ENCODE results near the gene FANCD2OS.
"Not testable (repeated sequence)": the region's sequence is repeated elsewhere in the genome, so short reads cannot be mapped to it uniquely, and the experiment has no call there.

Gene FANCD2OS

DNA sequence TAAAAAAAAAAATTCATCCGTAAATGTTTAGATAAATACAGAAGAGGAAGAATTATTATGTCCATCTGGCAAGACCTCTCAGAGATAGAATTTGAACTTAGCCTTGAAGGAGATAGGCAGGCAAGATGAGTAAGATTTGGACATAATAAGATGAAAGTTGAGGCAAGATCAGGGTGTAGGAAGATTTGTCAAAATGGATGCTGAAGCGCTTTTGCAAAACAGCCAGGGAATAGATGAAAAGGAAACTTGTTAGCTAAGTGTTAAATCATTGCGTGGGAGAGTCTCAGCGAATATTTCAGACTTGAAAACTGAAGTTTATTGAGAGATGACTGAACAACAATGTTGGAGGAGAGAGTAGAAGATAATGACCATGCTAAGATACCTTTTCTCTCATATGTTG is 14.7 kb upstream of the FANCD2OS start:
- no peak for ATAC-seq (replicated peaks)

DNA sequence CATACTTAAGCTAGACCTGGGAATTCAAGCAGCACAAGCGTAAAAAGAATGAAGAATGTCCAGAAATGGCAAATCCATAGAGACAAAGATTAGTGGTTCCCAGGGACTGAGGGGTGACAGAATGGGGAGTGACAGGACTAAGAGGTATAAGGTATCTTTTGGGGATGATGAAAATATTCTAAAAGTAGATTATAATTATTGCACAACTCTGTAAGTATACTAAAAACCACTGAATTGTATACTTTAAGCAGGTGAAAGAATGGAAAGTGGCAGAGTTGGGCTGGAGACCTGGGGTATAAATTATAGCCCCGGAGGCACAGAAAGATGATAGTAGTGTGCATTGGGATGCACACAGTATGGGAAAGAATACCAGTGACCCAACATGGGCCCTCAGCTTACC is 13.0 kb upstream of the FANCD2OS start:
- Mint-ChIP-seq H3K4me1 (ENCODE audit: low read depth in 2 of 2) (peaks cover 25 to 41% of the 10 kb centered on the region in 2 donors), H3K9me3 (no peaks in the 10 kb centered on the region), H3K4me3 (no peak overlapping the region), H3K27ac (peak overlapping the region in 1 of 2 donors; percentile 38), H3K27me3 (no peaks in the 10 kb centered on the region), H3K36me3 (ENCODE audit: insufficient read depth) (peaks cover 56% of the 10 kb centered on the region)
- ATAC-seq (replicated peaks): no peak
- DNase-seq: no peak

More for the DNA sequence above, 14.7 kb upstream of the FANCD2OS start:
- Mint-ChIP-seq H3K36me3 (ENCODE audit: insufficient read depth) (peaks cover 69% of the 10 kb centered on the region), H3K27me3 (no peaks in the 10 kb centered on the region), H3K9me3 (no peaks in the 10 kb centered on the region), H3K27ac (peak overlapping the region in 1 of 2 donors; percentile 41), H3K4me3 (no peak overlapping the region), H3K4me1 (ENCODE audit: low read depth in 2 of 2) (peaks cover 15 to 31% of the 10 kb centered on the region in 2 donors)
- no peak for DNase-seq

DNA sequence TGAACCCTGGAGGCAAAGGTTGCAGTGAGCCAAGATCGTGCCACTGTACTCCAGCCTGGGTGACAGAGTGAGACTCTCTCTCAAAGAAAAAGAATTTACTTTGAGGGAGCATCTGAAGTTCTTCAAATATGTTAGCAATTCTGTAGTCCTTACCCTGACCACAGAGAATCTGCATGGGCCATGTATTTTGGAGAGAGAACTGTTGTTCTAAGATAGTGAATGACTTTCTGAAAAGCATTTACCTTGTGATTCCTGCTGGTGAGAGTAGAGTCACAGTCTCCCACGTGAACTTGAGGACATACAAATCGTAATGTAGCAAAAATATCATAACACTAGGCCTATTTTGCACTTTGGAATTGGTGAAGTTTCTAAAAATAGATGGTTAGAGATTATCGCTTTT is 11.3 kb upstream of the FANCD2OS start:
- no peaks in the 10 kb centered on the region for H3K9me3 Mint-ChIP-seq
- peaks cover 54% of the 10 kb centered on the region for H3K36me3 Mint-ChIP-seq (ENCODE audit: insufficient read depth)
- peaks cover 30 to 39% of the 10 kb centered on the region in 2 donors for H3K4me1 Mint-ChIP-seq (ENCODE audit: low read depth in 2 of 2)
- H3K27me3 Mint-ChIP-seq: no peaks in the 10 kb centered on the region
- H3K4me3 Mint-ChIP-seq: no peak overlapping the region
- ATAC-seq (replicated peaks) (no peak), DNase-seq (no peak)
- H3K27ac Mint-ChIP-seq: no peak overlapping the region

DNA sequence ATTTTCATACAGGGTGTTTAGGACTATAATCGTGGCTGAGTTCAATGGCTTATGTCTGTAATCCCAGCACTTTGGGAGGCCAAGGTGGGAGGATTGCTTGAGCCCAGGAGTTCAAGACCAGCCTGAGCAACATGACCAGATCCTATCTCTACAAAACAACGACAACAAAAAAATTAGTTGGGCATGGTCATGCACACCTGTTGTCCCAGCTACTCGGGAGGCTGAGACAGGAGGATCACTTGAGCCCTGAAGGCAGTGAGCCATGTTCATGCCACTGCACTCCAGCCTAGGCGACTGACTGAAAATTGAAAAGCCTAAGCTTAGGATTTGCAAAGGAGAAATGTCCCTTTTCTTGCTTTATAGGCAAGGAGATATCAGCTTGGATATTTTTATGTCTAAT is 8.9 kb upstream of the FANCD2OS start:
- H3K4me1 Mint-ChIP-seq (ENCODE audit: low read depth in 2 of 2): peaks cover 24 to 28% of the 10 kb centered on the region in 2 donors
- ATAC-seq (replicated peaks) (no peak), DNase-seq (no peak)
- H3K36me3 Mint-ChIP-seq (ENCODE audit: insufficient read depth): peaks cover 38% of the 10 kb centered on the region
- H3K27me3 Mint-ChIP-seq: no peaks in the 10 kb centered on the region
- H3K9me3 Mint-ChIP-seq: no peaks in the 10 kb centered on the region
- H3K27ac Mint-ChIP-seq: peak overlapping the region in 1 of 2 donors; percentile 97
- peak overlapping the region; percentile 91 to 95 for H3K4me3 Mint-ChIP-seq

DNA sequence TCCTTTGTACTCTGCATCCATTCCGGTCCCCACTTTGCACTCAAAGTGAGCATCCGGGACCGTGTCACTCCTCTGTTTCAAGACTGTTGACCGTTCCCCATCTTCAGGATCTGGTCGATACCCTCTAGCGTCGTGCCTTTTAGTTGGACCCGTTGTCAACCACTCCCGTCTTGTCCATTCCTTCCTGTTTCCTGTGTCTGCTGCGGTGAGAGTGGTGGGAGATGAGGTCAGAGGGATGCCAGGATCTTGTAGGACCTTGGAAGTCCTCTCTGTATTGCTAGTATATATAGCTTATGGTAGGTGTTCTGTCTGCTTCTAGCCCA is 8.0 kb upstream of the FANCD2OS start:
- DNase-seq (no peak), ATAC-seq (replicated peaks) (no peak)
- H3K27ac Mint-ChIP-seq: peak overlapping the region; percentile 95 to 97
- peaks cover 24 to 25% of the 10 kb centered on the region in 2 donors for H3K4me1 Mint-ChIP-seq (ENCODE audit: low read depth in 2 of 2)
- H3K36me3 Mint-ChIP-seq (ENCODE audit: insufficient read depth): peaks cover 30% of the 10 kb centered on the region
- H3K4me3 Mint-ChIP-seq: peak overlapping the region; percentile 91 to 95
- H3K27me3 Mint-ChIP-seq: no peaks in the 10 kb centered on the region
- no peaks in the 10 kb centered on the region for H3K9me3 Mint-ChIP-seq

DNA sequence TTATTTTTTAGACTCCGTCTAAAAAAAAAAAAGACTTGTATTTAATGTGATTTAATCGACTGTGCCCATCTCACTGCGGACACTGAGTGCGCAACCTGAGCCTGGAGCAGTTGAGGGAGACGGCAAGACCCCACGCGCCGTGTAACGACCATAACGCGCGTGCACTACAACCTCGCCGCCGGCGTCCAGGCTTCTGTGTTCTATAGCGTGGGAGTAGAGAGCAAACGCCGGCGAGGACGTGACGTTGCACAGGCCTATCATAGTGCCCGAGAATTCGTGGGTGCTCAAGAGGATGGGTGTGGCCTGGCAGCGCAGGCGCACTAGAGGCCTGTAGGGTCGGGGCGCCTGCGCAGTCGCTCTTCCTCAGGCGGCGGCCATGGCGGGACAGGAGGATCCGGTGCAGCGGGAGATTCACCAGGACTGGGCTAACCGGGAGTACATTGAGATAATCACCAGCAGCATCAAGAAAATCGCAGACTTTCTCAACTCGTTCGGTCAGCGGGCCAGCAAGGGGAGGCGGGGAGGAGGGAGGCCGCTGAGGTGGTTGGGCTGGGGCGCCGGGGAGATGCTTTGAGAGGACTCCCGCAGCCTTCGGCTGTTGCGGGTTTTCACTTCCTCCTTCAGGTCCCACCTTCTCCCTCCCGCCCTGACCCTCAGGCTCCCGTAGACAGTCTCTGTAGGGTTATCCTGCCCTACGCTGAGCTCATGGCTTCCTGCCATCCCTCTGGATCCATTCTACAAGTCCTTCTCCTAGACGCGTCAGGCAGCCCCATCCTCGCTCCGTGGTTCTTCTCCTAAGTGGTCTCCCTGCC is 7.5 kb upstream of the FANCD2OS start, which contains the start of gene BRK1:
Gene BRK1, plus strand, starts transcription at position 350 of the 812 bp plus-strand sequence. Its CDS starts 27 bp downstream, at position 377.
- H3K9me3 Mint-ChIP-seq: no peaks in the 10 kb centered on the region

DNA sequence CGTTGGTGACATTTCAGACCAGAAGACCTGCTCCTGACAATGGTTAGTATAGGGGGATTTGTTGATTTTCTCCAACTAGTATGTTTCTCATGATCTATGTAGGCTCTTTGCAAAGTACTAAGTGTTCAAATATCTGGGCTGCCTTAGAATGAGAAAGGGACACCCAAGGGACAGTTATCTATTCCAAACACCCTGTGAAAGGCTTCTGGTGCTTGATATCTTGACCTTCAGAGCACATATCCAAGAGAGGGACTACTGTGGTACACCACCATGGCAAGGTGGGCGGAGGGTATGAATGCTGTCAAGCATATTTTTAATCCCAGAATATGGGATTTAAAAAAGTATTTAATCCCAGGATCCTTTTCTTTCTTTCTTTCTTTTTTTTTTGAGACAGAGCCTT is 1.1 kb downstream of the FANCD2OS start:
- H3K36me3 Mint-ChIP-seq (ENCODE audit: insufficient read depth): no peaks in the 10 kb centered on the region
- H3K9me3 Mint-ChIP-seq: no peaks in the 10 kb centered on the region
- no peak overlapping the region for H3K4me3 Mint-ChIP-seq
- no peak overlapping the region for H3K27ac Mint-ChIP-seq
- no peak for DNase-seq
- H3K27me3 Mint-ChIP-seq: no peaks in the 10 kb centered on the region
- no peak for ATAC-seq (replicated peaks)
- no peaks in the 10 kb centered on the region for H3K4me1 Mint-ChIP-seq (ENCODE audit: low read depth in 2 of 2)

More for the DNA sequence above, 7.5 kb upstream of the FANCD2OS start, which contains the start of gene BRK1:
- peak; percentile 85 to 89 (median 86) for DNase-seq
- Mint-ChIP-seq H3K4me1 (ENCODE audit: low read depth in 2 of 2) (peaks cover 18 to 20% of the 10 kb centered on the region in 2 donors), H3K27me3 (no peaks in the 10 kb centered on the region), H3K4me3 (peak within 1 kb of the TSS; percentile 91 to 95), H3K27ac (peak within 1 kb of the TSS; percentile 95 to 97), H3K36me3 (ENCODE audit: insufficient read depth) (peaks cover 26% of the 10 kb centered on the region)
- ATAC-seq (replicated peaks): peak; percentile 97

DNA sequence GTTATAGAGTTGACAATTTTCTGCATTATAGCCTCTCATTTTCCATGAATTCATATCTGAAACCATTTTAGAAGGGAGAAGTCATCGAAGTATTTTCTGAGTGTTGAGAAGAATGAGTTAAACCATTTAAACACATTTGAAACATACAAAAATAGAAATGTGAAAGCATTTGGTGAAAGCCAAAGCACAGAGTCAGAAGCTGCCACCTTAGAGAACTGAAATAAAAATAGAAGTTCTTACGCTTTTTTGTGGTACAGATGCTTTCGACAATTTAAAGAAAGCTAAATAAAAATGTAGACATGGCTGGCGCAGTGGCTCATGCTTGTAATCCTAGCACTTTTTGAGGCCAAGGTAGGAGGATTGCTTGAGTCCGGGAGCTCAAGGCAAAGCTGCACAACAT is 9.0 kb downstream of the FANCD2OS start:
- H3K27me3 Mint-ChIP-seq: no peaks in the 10 kb centered on the region
- H3K9me3 Mint-ChIP-seq: no peaks in the 10 kb centered on the region
- no peak for ATAC-seq (replicated peaks)
- DNase-seq: no peak
- H3K36me3 Mint-ChIP-seq (ENCODE audit: insufficient read depth): peaks cover 3% of the 10 kb centered on the region
- no peak overlapping the region for H3K4me3 Mint-ChIP-seq
- no peak overlapping the region for H3K27ac Mint-ChIP-seq
- H3K4me1 Mint-ChIP-seq (ENCODE audit: low read depth in 2 of 2): no peaks in the 10 kb centered on the region

DNA sequence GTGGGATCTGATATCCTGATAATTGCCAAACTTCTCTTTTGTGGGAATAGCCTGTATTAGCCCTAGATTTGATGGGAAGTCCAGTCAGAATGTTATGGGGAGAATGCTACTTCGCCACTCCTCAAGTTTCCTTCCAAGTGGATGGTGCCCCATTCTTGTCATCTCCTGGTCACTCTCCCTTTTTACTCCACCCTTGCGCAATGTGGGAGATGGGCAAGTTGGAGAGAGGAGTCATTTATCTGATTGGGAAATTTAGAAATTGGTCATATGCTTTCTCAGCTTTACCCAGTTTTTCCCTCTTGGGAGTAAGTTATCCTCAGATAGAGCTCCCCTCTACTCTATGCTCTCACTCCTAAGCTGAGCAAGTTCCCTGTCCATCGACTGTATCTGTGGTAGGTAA is 14.4 kb downstream of the FANCD2OS start:
- H3K9me3 Mint-ChIP-seq: no peaks in the 10 kb centered on the region
- ATAC-seq (replicated peaks) (no peak), DNase-seq (no peak)
- H3K27ac Mint-ChIP-seq: no peak overlapping the region
- H3K4me1 Mint-ChIP-seq (ENCODE audit: low read depth in 2 of 2): no peaks in the 10 kb centered on the region
- no peak overlapping the region for H3K4me3 Mint-ChIP-seq
- peaks cover 7% of the 10 kb centered on the region for H3K36me3 Mint-ChIP-seq (ENCODE audit: insufficient read depth)
- no peaks in the 10 kb centered on the region for H3K27me3 Mint-ChIP-seq

DNA sequence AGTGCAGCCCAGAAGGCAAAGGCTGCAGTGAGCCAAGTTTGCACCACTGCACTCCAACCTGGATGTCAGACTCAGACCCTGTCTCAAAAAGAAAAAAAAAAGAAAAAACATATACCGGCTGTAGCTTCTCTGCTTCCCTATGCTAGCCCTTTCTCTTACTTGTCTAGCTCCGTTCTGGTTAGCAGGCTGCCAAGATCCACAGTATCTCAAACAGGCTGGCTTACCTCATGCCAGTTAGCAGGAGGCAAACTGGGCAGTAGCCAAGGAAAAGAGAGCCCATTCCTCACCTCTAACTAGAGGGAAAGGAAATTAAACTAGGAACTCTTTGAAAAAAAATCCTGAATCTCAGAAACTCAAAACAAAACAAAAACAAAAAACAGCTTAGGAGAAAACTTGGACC is 16.7 kb downstream of the FANCD2OS start:
- H3K36me3 Mint-ChIP-seq (ENCODE audit: insufficient read depth); DNase-seq; ATAC-seq (replicated peaks); H3K27me3 Mint-ChIP-seq; H3K4me3 Mint-ChIP-seq; H3K27ac Mint-ChIP-seq; H3K4me1 Mint-ChIP-seq (ENCODE audit: low read depth in 2 of 2); H3K9me3 Mint-ChIP-seq: not testable (repeated sequence)

DNA sequence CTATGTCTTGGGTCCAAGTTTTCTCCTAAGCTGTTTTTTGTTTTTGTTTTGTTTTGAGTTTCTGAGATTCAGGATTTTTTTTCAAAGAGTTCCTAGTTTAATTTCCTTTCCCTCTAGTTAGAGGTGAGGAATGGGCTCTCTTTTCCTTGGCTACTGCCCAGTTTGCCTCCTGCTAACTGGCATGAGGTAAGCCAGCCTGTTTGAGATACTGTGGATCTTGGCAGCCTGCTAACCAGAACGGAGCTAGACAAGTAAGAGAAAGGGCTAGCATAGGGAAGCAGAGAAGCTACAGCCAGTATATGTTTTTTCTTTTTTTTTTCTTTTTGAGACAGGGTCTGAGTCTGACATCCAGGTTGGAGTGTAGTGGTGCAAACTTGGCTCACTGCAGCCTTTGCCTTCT is 17.3 kb downstream of the FANCD2OS start:
- not testable (repeated sequence) for H3K27me3 Mint-ChIP-seq; ATAC-seq (replicated peaks)

DNA sequence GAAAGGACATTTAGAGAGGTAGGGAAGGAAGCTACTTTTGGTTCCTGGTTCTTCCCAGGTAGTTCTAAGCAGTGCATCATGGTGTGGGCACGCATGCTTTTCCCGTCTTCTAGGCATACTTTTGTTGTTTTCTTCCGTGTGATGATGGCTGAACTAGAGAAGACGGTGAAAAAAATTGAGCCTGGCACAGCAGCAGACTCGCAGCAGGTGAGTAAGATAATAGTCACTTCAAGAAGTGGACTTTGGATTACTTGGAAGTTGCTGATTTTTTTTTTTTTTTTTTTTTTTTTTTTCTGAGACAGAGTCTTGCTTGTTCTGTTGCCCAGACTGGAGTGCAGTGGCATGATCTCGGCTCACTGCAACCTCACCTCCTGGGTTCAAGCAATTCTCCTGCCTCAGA is 17.9 kb downstream of the FANCD2OS start:
- Mint-ChIP-seq H3K36me3 (ENCODE audit: insufficient read depth) (peaks cover 4% of the 10 kb centered on the region), H3K4me1 (ENCODE audit: low read depth in 2 of 2) (no peaks in the 10 kb centered on the region)

More for the DNA sequence above, 17.3 kb downstream of the FANCD2OS start:
- not testable (repeated sequence) for H3K4me3 Mint-ChIP-seq; H3K27ac Mint-ChIP-seq; H3K4me1 Mint-ChIP-seq (ENCODE audit: low read depth in 2 of 2); H3K9me3 Mint-ChIP-seq; H3K36me3 Mint-ChIP-seq (ENCODE audit: insufficient read depth); DNase-seq

DNA sequence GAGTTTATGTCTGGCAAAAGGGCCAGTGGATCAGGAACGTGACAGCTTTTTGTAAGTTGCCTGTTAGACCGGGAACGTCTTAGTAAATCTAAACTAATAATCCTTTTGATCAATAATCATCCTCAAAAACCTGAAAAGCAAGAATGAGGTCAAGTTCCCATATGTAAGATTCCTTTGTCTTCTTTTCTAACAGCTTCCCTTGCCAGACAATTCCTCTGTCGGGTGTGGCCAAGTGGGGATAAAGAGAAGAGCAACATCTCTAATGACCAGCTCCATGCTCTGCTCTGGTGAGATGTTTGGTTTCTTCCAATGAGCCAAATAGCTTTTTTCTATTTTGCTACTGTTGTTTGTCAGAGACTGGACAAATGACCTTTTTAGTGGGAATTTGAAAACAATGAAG is 19.8 kb downstream of the FANCD2OS start:
- DNase-seq (no peak), ATAC-seq (replicated peaks) (no peak)
- no peaks in the 10 kb centered on the region for H3K4me1 Mint-ChIP-seq (ENCODE audit: low read depth in 2 of 2)
- no peak overlapping the region for H3K27ac Mint-ChIP-seq
- H3K9me3 Mint-ChIP-seq: no peaks in the 10 kb centered on the region
- H3K27me3 Mint-ChIP-seq: no peaks in the 10 kb centered on the region
- no peak overlapping the region for H3K4me3 Mint-ChIP-seq
- H3K36me3 Mint-ChIP-seq (ENCODE audit: insufficient read depth): peaks cover 7% of the 10 kb centered on the region

More for the DNA sequence above, 17.9 kb downstream of the FANCD2OS start:
- DNase-seq: no peak
- H3K27me3 Mint-ChIP-seq: no peaks in the 10 kb centered on the region
- no peaks in the 10 kb centered on the region for H3K9me3 Mint-ChIP-seq
- no peak overlapping the region for H3K27ac Mint-ChIP-seq
- ATAC-seq (replicated peaks): no peak
- H3K4me3 Mint-ChIP-seq: no peak overlapping the region

DNA sequence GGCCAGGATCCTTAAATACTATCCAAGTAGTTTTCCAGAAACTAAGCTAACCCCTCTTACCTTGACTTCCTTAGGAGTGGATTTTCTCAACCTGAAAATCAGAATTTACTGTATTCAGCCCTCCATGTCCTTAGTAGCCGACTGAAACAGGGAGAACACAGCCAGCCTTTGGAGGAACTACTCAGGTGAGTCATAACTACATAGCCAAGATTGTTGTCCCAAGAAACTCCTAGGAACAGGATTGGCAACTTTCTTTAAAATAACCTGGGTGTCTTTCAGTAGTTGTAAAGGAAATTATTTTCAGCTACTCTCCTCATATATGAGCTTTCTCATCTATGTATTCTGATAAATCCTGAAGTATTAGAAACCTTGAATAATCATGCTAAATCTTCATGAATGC is 22.3 kb downstream of the FANCD2OS start:
- H3K4me3 Mint-ChIP-seq: no peak overlapping the region
- ATAC-seq (replicated peaks) (no peak), DNase-seq (no peak)
- no peaks in the 10 kb centered on the region for H3K27me3 Mint-ChIP-seq
- no peaks in the 10 kb centered on the region for H3K4me1 Mint-ChIP-seq (ENCODE audit: low read depth in 2 of 2)
- peaks cover 7% of the 10 kb centered on the region for H3K36me3 Mint-ChIP-seq (ENCODE audit: insufficient read depth)
- no peak overlapping the region for H3K27ac Mint-ChIP-seq
- no peaks in the 10 kb centered on the region for H3K9me3 Mint-ChIP-seq

All from effector memory CD8-positive, alpha-beta T cell (primary cell).